GM12878 (cell line): ENCODE measurements around the gene CACNA1A. TPM values are rescaled to one million over a fixed set of nuclear protein-coding genes. Genes with fewer than 3 reads are reported as not detected.
"Not testable (repeated sequence)": the region's sequence is repeated elsewhere in the genome, so short reads cannot be mapped to it uniquely, and the experiment has no call there.

Source experiments
- ATAC-seq: fragments of 200-7000 bp; cut with Tn5 transposase; 3 replicates; pipeline ENCODE4 v1.9.1; 2020; ENCODE audit warnings: mild to moderate bottlenecking, moderate library complexity
- BruUV-seq: library from RNA; stranded (reverse); fragments of 400-500 nt; replicated peaks from 2 replicates; lab custom pipeline; 2021; lab: Mats Ljungman, UMichigan
- CTCF ChIA-PET: fragments of 300-600 bp; sonication (Branson Sonifier 250); formaldehyde crosslinking; extraction: SDS; loops from one replicate; lab custom pipeline; 2021; ENCODE audit warnings: inconsistent platforms; lab: Yijun Ruan, JAX
- POLR2A ChIA-PET: fragments of 350-600 bp; formaldehyde crosslinking; extraction: SDS; loops from one replicate; lab custom pipeline; 2021; ENCODE audit warnings: inconsistent platforms; lab: Charles Lee
- RAD21 ChIA-PET: fragments of 300-600 bp; sonication (Branson Sonifier 250); formaldehyde crosslinking; loops from one replicate; lab custom pipeline; 2023; ENCODE audit warnings: antibody characterized with exemption; ENCODE audit not compliant: unreplicated experiment; lab: Charles Lee
- SMC1A ChIA-PET: fragments of 300-600 bp; sonication (Branson Sonifier 250); formaldehyde crosslinking; loops from one replicate; lab custom pipeline; 2023; ENCODE audit not compliant: unreplicated experiment, uncharacterized antibody; lab: Charles Lee
- DNase-seq: peaks from one replicate; pipeline ENCODE4 v3.0.0-alpha.2; 2011; ENCODE audit warnings: low read depth, low spot score
- FAIRE-seq: peaks from 3 replicates; lab custom pipeline; 2011; peaks lifted over from hg19 to GRCh38; lab: Jason Lieb, UNC
- H2AFZ ChIP-seq: 2 replicates; pipeline ENCODE4 v1.6.0; 2011; ENCODE audit warnings: low read depth, low read length, control low read depth; ENCODE audit not compliant: control insufficient read depth
- H3K27ac ChIP-seq: 2 replicates; pipeline ENCODE4 v1.5.1; 2011; ENCODE audit warnings: control low read depth; ENCODE audit not compliant: control insufficient read depth, insufficient read depth
- H3K27me3 ChIP-seq, 2 experiments: replicated peaks in 1 of 2; 2 replicates each; pipeline versions ENCODE4 v1.6.0 to v1.6.1; 2011; ENCODE audit warnings: low read length in 1 of 2; ENCODE audit not compliant: control insufficient read depth in 2 of 2, insufficient read depth in 2 of 2
- H3K36me3 ChIP-seq, 2 experiments: 2 replicates each; pipeline ENCODE4 v1.5.1; 2011; ENCODE audit warnings: low read length in 1 of 2; ENCODE audit not compliant: control insufficient read depth in 2 of 2, insufficient read depth in 2 of 2
- H3K4me1 ChIP-seq: 2 replicates; pipeline ENCODE4 v1.6.1; 2011; ENCODE audit warnings: mild to moderate bottlenecking, low read length, moderate library complexity, mixed read lengths; ENCODE audit not compliant: control insufficient read depth, insufficient read depth
- H3K4me2 ChIP-seq: 2 replicates; pipeline ENCODE4 v1.6.0; 2011; ENCODE audit warnings: control low read depth; ENCODE audit not compliant: control insufficient read depth, insufficient read depth
- H3K4me3 ChIP-seq: fragments of 200-600 bp; sonication (generic); 2 replicates; pipeline ENCODE4 v1.5.1; 2016
- H3K79me2 ChIP-seq: 2 replicates; pipeline ENCODE4 v1.6.0; 2011; ENCODE audit warnings: low read length; ENCODE audit not compliant: control insufficient read depth, insufficient read depth
- H3K9ac ChIP-seq: 2 replicates; pipeline ENCODE4 v1.8.0; 2011; ENCODE audit warnings: low read length, control low read depth, mixed read lengths; ENCODE audit not compliant: control insufficient read depth, insufficient read depth
- H3K9me3 ChIP-seq: replicated peaks from 3 replicates; pipeline ENCODE4 v1.5.1; 2011; ENCODE audit warnings: mild to moderate bottlenecking, low read length; ENCODE audit not compliant: control insufficient read depth, insufficient read depth
- H4K20me1 ChIP-seq: 2 replicates; pipeline ENCODE4 v1.6.0; 2011; ENCODE audit not compliant: control insufficient read depth, insufficient read depth
- KLF5 ChIP-seq: fragments of 450-650 bp; IDR thresholded peaks from 2 replicates; pipeline ENCODE4 v1.6.1; 2014; ENCODE audit warnings: mild to moderate bottlenecking; ENCODE audit not compliant: partially characterized antibody
- NFIC ChIP-seq: IDR thresholded peaks from 2 replicates; pipeline ENCODE4 v1.6.1; 2012; ENCODE audit warnings: low read depth, mild to moderate bottlenecking, inconsistent platforms, low read length, moderate library complexity
- STAT1 ChIP-seq: fragments of 450-650 bp; conservative IDR thresholded peaks from 2 replicates; pipeline ENCODE4 v1.6.1; 2014; ENCODE audit warnings: antibody characterized with exemption, mild to moderate bottlenecking
- WGBS: methylation state at CpG from one replicate; pipeline ENCODE4 v1.1.6; 2016; ENCODE audit warnings: low lambda C conversion rate; ENCODE audit not compliant: insufficient replicate concordance, insufficient coverage; ENCODE audit errors: missing lambda C conversion rate; 5-methylcytosine and 5-hydroxymethylcytosine counted together
- in situ Hi-C: fragments of 300-500 bp; cut with MboI; formaldehyde crosslinking; loops from 9 replicates; pipeline ENCODE4 v1.14.3; 2018; ENCODE audit warnings: mixed read lengths
- intact Hi-C: fragments of 100-400 bp; cut with micrococcal nuclease; formaldehyde crosslinking; loops from one replicate; pipeline ENCODE4 v1.14.2; 2022; ENCODE audit not compliant: unreplicated experiment
- polyA plus RNA-seq, 11 experiments: library from polyadenylated mRNA; depleted of rRNA in 4 of 11; unstranded in 6 of 11; stranded (reverse) in 5 of 11; fragments of >200 nt; fragmentation: Nextera tagmentation in 4 of 11; fragmentation: Illumina TruSeq in 1 of 11; extraction: Ambion mirVana in 4 of 11; extraction: Trizol in 1 of 11; gene quantifications; 1 replicate in 1 of 11; 2 replicates in 10 of 11; pipeline versions ENCODE4 v1.2.1 to v1.2.3, GENCODE V29; 2011 to 2016; ENCODE audit warnings: inconsistent platforms in 2 of 11, missing spikeins in 2 of 11, low read depth in 1 of 11
- total RNA-seq, 4 experiments: library from RNA; depleted of rRNA in 3 of 4; stranded (reverse); fragments of >200 nt in 3 of 4; fragmentation: Illumina TruSeq in 1 of 4; extraction: Trizol in 1 of 4; gene quantifications; 2 replicates each; pipeline versions ENCODE4 v1.2.1 to v1.2.3, GENCODE V29; 2013 to 2021
- TF ChIP-seq, protein P1 (sequence below): IDR thresholded peaks from 2 replicates; pipeline ENCODE4 v1.6.1; 2012; ENCODE audit warnings: improper control_type of control experiment, low read depth, low read length; ENCODE audit not compliant: insufficient replicate concordance

Gene CACNA1A
- total and polyA plus RNA-seq, 10 of the 15 experiments (the other 5 are each of a cell fraction or from before 2014, with no cell fraction given) = 1.1 to 4.4 (median 2.5) TPM

DNA sequence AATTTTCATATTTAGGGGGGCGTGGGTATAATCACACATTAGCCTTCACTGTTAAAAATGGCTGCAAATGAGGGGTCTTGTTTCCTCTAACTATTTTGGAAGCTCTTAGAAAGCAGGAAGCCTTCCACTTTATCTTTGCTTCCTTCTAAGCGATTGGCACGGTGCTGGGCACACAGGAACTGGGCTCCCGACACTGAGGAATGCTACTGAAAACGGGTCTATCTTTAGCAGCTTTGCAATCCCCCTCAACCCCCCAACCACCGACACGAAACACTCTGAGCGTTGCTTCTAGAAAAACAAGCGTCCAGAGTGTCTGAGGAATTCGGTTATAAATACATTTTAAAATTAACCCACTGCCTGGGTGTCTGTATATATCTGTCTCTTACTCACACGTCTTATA lies 143.6 kb downstream of the CACNA1A start (continued):
- TF ChIP-seq KLF5 = no peak

GRCh38 chr19:13361726-13362125 lies 144.6 kb downstream of the CACNA1A start:
- H3K27ac ChIP-seq, in situ Hi-C loops, H3K9ac ChIP-seq, H3K79me2 ChIP-seq, H3K27me3 ChIP-seq, BruUV-seq, H3K36me3 ChIP-seq, H3K9me3 ChIP-seq, H2AFZ ChIP-seq, H3K4me1 ChIP-seq, H3K4me3 ChIP-seq, DNase-seq, intact Hi-C loops, RAD21 ChIA-PET, SMC1A ChIA-PET, ATAC-seq, H4K20me1 ChIP-seq, POLR2A ChIA-PET, FAIRE-seq, H3K4me2 ChIP-seq: not testable (repeated sequence)
- 24% methylated on average over 2 of the region's 3 CpGs for WGBS
- CTCF ChIA-PET = interaction anchor here (0.6 kb wide), 1 partner anchor 85 kb away, joined by 3 read pairs; no protein-coding TSS in a partner anchor

- in situ Hi-C loops (no loop called here), intact Hi-C loops (no loop called here)
- ChIA-PET CTCF (no interaction called here), RAD21 (no interaction called here), POLR2A (no interaction called here), SMC1A (no interaction called here)
- TF ChIP-seq, protein P1, sequence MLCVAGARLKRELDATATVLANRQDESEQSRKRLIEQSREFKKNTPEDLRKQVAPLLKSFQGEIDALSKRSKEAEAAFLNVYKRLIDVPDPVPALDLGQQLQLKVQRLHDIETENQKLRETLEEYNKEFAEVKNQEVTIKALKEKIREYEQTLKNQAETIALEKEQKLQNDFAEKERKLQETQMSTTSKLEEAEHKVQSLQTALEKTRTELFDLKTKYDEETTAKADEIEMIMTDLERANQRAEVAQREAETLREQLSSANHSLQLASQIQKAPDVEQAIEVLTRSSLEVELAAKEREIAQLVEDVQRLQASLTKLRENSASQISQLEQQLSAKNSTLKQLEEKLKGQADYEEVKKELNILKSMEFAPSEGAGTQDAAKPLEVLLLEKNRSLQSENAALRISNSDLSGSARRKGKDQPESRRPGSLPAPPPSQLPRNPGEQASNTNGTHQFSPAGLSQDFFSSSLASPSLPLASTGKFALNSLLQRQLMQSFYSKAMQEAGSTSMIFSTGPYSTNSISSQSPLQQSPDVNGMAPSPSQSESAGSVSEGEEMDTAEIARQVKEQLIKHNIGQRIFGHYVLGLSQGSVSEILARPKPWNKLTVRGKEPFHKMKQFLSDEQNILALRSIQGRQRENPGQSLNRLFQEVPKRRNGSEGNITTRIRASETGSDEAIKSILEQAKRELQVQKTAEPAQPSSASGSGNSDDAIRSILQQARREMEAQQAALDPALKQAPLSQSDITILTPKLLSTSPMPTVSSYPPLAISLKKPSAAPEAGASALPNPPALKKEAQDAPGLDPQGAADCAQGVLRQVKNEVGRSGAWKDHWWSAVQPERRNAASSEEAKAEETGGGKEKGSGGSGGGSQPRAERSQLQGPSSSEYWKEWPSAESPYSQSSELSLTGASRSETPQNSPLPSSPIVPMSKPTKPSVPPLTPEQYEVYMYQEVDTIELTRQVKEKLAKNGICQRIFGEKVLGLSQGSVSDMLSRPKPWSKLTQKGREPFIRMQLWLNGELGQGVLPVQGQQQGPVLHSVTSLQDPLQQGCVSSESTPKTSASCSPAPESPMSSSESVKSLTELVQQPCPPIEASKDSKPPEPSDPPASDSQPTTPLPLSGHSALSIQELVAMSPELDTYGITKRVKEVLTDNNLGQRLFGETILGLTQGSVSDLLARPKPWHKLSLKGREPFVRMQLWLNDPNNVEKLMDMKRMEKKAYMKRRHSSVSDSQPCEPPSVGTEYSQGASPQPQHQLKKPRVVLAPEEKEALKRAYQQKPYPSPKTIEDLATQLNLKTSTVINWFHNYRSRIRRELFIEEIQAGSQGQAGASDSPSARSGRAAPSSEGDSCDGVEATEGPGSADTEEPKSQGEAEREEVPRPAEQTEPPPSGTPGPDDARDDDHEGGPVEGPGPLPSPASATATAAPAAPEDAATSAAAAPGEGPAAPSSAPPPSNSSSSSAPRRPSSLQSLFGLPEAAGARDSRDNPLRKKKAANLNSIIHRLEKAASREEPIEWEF = no peak
- no peak for TF ChIP-seq NFIC
- no peak for TF ChIP-seq STAT1
- Histone ChIP-seq H3K4me1 (no peaks in the 10 kb centered on the region), H2AFZ (no peak overlapping the region), H3K4me2 (no peak overlapping the region), H3K4me3 (no peak overlapping the region), H3K79me2 (no peaks in the 10 kb centered on the region), H3K9me3 (no peaks in the 10 kb centered on the region), H3K9ac (no peak overlapping the region), H3K27ac (no peak overlapping the region), H4K20me1 (no peaks in the 10 kb centered on the region), H3K27me3 (no peaks in the 10 kb centered on the region; a peak in 1 of 4 replicates), H3K36me3 (no peaks in the 10 kb centered on the region)
- FAIRE-seq = no peak
- no peak for DNase-seq
- ATAC-seq = no peak
- WGBS = 25% methylated on average over 9 of the region's 9 CpGs
- BruUV-seq = no TSS peak
These were observed 149.5 kb downstream of the CACNA1A start for GRCh38 chr19:13356686-13357280.
